Tibial artery (tissue), 4 donors: ENCODE results near the gene ATP6V1C2.

Experiments
- DNase-seq, 2 donors: peaks; one replicate each; pipeline ENCODE4 v3.0.0-alpha.2; 2019
- H3K27ac ChIP-seq, 2 donors: fragments of 200-600 bp; sonication (generic) in 1 of 2; 1 replicate in 1 of 2; 2 replicates in 1 of 2; pipeline ENCODE4 v1.5.1; 2018 to 2019; ENCODE audit warnings: mild to moderate bottlenecking in 1 of 2
- H3K27me3 ChIP-seq, 2 donors: fragments of 200-600 bp; sonication (generic) in 1 of 2; one replicate each; pipeline versions ENCODE4 v1.5.1 to v1.6.0; 2016 to 2019
- H3K36me3 ChIP-seq, 3 donors: fragments of 200-600 bp; sonication (generic) in 2 of 3; one replicate each; pipeline ENCODE4 v1.5.1; 2016 to 2019; ENCODE audit warnings: mild to moderate bottlenecking in 2 of 3
- H3K4me1 ChIP-seq, 4 donors: fragments of 200-600 bp; sonication (generic) in 2 of 4; 1 replicate in 3 of 4; 2 replicates in 1 of 4; pipeline ENCODE4 v1.5.1; 2016 to 2019
- H3K4me3 ChIP-seq, 2 donors: fragments of 200-600 bp; sonication (generic) in 1 of 2; 1 replicate in 1 of 2; 2 replicates in 1 of 2; pipeline ENCODE4 v1.5.1; 2018 to 2019; ENCODE audit warnings: mild to moderate bottlenecking in 2 of 2
- H3K9me3 ChIP-seq, 3 donors: fragments of 200-600 bp; sonication (generic) in 1 of 3; one replicate each; pipeline ENCODE4 v1.5.1; 2016 to 2019
- CTCF ChIP-seq, 2 experiments: fragments of 200-600 bp in 1 of 2; fragments of 450-650 bp in 1 of 2; IDR thresholded peaks; one replicate each; pipeline ENCODE4 v1.5.1; 2017 to 2019; ENCODE audit warnings: antibody characterized with exemption in 2 of 2, mild to moderate bottlenecking in 1 of 2, moderate library complexity in 1 of 2
- intact Hi-C: fragments of 100-400 bp; cut with DNase I; formaldehyde crosslinking; loops from one replicate; pipeline ENCODE4 v1.15.0; 2023; ENCODE audit warnings: low total_unique reads

The ATP6V1C2 gene

GRCh38 chr2:10783421-10783820 is 62.0 kb downstream of the ATP6V1C2 start:
- no peak overlapping the region for H3K4me3 ChIP-seq
- no peaks in the 10 kb centered on the region for H3K9me3 ChIP-seq
- H3K4me1 ChIP-seq = no peaks in the 10 kb centered on the region
- DNase-seq = no peak
- no peak overlapping the region for H3K27ac ChIP-seq
- H3K36me3 ChIP-seq = peaks cover 77 to 97% (median 88%) of the 10 kb centered on the region in 3 donors
- intact Hi-C loops = no loop called here
- no peak for TF ChIP-seq CTCF (IDR thresholded peaks at IDR 0.05)
- no peaks in the 10 kb centered on the region for H3K27me3 ChIP-seq

- no peak for DNase-seq
These were observed 63.3 kb downstream of the ATP6V1C2 start for GRCh38 chr2:10784719-10785118.

GRCh38 chr2:10785260-10785659 is 63.8 kb downstream of the ATP6V1C2 start:
- Histone ChIP-seq H3K4me1 (no peaks in the 10 kb centered on the region), H3K27ac (no peak overlapping the region), H3K9me3 (no peaks in the 10 kb centered on the region), H3K36me3 (peaks cover 92 to 100% (median 97%) of the 10 kb centered on the region in 3 donors), H3K4me3 (no peak overlapping the region), H3K27me3 (no peaks in the 10 kb centered on the region)
- no peak for DNase-seq
- intact Hi-C loops = no loop called here
- no peak for TF ChIP-seq CTCF (IDR thresholded peaks at IDR 0.05)

More at GRCh38 chr2:10784719-10785118, 63.3 kb downstream of the ATP6V1C2 start:
- TF ChIP-seq CTCF (IDR thresholded peaks at IDR 0.05) = no peak
- H3K4me1 ChIP-seq = no peaks in the 10 kb centered on the region
- H3K4me3 ChIP-seq = no peak overlapping the region
- H3K9me3 ChIP-seq = no peaks in the 10 kb centered on the region
- no peaks in the 10 kb centered on the region for H3K27me3 ChIP-seq
- peaks cover 90 to 100% (median 95%) of the 10 kb centered on the region in 3 donors for H3K36me3 ChIP-seq
- intact Hi-C loops = no loop called here
- H3K27ac ChIP-seq = no peak overlapping the region

- Histone ChIP-seq H3K9me3 (no peaks in the 10 kb centered on the region), H3K4me3 (no peak overlapping the region), H3K27ac (no peak overlapping the region), H3K36me3 (peaks cover 89 to 100% (median 98%) of the 10 kb centered on the region in 3 donors), H3K27me3 (no peaks in the 10 kb centered on the region), H3K4me1 (no peaks in the 10 kb centered on the region)
- no peak for TF ChIP-seq CTCF (IDR thresholded peaks at IDR 0.05)
- intact Hi-C loops = no loop called here
- DNase-seq = no peak
These were observed 65.0 kb downstream of the ATP6V1C2 start for GRCh38 chr2:10786240-10786982.

- TF ChIP-seq CTCF (IDR thresholded peaks at IDR 0.05) = no peak
- H3K27me3 ChIP-seq = no peaks in the 10 kb centered on the region
- intact Hi-C loops = no loop called here
- H3K9me3 ChIP-seq = no peaks in the 10 kb centered on the region
- DNase-seq = no peak
- peaks cover 83 to 100% (median 98%) of the 10 kb centered on the region in 3 donors for H3K36me3 ChIP-seq
- no peak overlapping the region for H3K4me3 ChIP-seq
- H3K4me1 ChIP-seq = no peaks in the 10 kb centered on the region
- H3K27ac ChIP-seq = no peak overlapping the region
These were observed 65.9 kb downstream of the ATP6V1C2 start for GRCh38 chr2:10787176-10787968.
